NCI-H2196 treated with DMSO at 0.1 percent for 48 hours (cell line): Measurements from ENCODE around the gene TRAP1.

Experiments used
- DNase-seq: peaks from one replicate; lab custom pipeline; 2025; ENCODE audit not compliant: unreplicated experiment; lab: John Stamatoyannopoulos, UW

TRAP1 gene

DNA sequence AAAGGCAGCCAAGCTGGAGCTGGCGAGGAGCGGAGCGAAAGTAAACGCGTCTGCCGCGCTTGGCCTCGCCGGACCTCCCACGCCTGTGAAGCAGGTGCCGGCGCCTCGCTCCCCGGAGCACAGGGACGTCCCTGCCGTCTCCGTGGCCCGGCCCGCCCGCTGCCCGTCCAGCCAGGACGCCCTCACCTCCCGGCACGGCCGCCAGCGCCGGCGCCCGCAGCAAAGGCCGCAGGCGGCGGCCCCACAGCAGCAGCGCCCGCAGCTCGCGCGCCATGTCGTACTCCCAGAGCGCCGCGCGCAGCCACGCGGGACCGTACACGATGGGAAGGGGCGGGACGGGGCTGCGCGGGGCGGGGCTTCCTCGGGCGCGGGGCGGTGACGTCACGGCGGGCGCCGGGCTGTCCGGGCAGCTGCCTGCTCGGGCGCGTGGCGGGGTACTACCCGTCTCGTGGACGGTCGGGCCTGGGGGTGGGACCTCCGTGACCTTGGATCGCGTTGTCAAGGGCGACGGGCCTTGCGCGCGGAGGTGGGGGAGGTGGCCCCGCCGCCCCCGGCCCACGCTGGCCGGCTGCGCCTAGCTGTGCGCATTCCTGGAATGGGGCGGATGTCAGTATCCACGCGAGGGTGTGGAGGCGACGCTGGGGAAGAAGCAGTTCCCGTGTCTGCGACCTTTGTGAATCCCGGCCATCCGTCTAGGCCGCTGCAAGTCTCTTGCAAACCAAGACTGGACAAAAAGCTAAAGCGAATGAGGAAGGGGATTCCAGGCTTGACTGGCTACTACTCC is at the start of gene TRAP1:
Gene TRAP1 (minus strand): TSS at position 290 of the 784 bp plus-strand sequence. CDS start 16 bp downstream, at position 274.
- peak; percentile 53 for DNase-seq

DNA sequence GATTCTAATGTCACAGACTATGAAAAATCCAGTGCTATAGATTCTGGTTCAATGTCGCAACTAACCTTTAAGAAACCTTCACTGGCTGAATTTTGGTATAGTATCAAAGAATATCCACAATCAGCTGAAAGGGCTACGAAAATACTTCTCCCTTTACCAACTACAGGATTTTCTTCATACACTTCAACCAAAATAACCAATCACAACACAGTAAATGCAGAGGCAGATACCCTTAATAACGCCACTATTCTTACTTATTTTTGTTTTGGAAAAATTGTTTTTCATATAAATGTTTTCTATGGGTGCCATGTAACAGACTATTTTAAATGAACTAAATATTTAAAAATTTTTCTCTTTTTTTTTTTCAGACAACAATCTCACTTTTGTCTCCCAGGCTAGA is 48.9 kb upstream of the TRAP1 start:
- no peak for DNase-seq

DNA sequence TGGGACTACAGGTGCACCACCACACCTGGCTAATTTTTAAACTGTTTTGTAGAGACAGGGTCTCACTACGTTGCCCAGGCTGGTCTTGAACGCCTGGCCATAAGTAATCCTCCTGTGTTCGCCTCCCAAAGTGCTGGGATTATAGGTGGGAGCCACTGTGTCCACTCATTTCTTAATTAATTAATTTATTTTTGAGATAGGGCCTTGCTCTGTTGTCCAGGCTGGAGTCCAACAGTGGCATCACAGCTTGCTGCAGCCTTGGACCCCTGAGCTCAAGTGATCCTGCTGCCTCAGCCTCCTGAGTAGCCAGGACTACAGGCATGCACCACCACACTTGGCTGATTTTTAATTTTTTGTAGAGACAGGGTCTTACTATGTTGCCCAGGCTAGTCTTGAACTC is 47.1 kb upstream of the TRAP1 start:
- no peak for DNase-seq

DNA sequence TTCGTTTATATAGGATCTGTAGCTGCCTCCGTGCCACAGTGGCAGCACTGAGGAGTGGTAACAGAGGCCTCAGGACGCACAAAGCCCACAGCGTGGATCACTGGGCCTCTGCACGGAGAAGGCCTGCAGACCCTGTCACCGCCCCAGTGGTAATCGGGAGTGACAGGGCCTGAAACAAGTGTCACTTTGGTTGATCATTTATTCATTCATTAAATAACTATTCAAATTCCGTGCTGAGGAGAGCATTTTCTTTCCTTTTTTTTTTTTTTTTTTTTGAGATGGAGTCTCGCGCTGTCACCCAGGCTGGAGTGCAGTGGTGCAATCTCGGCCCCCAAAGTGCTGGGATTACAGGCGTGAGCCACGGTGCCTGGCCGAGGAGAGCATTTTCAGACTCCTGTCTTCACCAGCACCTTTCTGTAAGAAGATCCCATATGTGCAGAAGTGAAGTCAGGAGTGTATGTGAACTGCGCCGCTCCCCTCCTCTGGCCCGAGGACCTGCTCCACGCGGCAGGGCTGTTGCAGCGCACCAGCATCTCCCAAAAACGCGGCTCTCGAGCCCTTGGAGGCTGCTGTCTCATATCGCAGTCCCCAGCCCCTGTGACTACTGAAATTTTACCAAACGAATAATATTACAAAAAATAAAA is 44.9 kb upstream of the TRAP1 start:
- no peak for DNase-seq

DNA sequence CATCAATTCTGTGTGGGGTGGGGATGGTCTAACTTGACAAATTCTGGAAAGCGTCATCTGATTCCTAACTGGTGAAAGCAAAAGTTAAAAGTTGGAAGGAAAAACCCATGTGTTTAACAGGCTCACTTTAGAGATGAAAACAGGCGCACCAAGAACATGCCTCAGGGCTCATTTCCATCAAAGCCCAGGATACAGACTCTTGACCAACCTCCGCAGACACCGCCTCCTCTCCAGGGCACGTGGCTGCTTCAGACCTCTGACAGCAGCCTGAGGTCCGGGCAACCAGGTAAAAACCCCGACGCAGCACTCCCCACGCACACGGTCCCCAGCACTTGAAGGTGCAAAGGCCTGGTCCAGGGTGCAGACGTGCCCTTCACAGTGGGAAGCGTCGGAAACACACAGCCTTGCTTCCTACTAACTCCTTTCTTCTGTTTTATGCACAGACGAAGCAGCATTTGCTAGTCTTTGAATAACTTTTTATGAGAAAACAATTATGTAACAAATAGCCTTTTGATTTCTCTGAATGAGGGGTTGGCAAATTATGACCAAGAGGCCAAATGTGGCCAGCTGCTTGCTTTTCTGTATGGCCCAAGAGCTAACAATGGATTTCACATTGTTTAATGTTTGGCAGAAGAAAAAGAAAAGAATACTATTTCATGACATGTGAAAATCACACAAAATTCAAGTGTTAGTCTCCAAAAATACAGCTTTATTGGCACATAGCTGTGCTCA is 44.2 kb upstream of the TRAP1 start:
- no peak for DNase-seq

DNA sequence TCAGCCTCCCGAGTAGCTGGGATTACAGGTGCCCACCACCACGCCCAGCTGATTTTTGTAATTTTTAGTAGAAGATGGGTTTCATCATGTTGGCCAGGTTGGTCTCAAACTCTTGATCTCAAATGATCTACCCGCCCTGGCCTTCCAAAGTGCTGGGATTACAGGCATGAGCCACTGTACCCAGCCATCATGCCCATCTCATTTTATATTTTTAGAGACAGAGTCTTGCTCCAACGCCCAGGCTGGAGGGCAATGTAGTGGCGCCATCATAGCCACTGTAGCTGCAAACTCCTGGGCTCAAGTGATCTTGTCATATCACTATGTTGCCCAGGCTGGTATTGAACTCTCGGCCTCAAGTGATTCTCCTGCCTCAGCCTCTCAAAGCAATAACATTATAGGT is 43.2 kb upstream of the TRAP1 start:
- no peak for DNase-seq

DNA sequence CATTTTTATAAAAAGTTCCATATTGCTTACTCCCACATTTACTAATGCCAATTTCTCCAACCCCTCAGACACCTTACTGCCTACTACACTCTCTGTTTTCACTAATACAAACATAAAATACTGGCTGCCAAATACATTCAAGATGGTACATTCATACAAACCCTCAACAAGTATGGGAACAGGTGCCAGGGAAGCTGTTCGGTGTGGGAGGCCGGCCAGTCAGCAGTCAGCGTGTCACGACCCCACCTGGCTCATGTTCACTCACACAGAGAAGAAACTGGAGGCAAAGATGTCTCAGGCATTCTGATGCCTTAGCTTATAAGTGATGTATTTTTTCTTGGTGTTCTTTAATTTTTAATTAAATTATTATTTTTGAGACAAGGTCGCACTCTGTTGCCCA is 42.4 kb upstream of the TRAP1 start:
- DNase-seq: peak; percentile 9

DNA sequence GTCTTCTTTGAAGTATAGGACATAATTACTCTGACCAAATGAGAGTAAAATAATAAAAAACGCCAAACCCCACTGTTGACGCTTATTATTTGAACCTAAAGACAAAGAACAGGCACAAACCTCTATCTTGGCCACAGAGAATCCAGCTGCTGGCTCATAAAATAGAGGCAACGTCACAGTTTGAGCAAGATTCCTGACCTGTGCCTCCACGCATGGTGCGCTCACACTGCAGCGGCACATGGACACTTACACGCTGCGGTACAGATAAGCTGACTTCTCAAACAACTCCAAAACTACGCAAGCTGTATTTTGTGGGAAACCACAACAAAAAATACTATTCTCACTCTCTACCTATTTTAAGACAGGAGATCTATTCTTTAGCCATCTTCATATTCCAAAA is 38.8 kb upstream of the TRAP1 start:
- no peak for DNase-seq

DNA sequence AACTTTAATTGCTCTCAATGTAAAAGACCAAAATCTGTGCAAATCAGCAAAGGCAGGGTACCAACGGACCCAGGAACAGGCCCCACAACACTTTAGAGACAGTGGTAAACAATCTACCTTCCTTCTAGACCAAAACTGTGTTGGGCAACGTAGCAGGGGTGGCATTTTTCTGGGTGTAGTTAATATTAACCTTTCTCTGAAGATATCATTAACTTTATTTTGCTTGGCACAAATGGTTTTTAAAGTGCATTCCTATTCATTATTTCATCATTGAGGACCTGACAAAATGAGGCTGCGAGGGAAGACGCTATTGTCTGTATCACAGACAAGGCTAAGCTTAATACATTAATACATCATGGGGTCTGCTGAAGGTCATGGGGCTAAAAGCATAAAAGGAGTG is 37.9 kb upstream of the TRAP1 start:
- no peak for DNase-seq

DNA sequence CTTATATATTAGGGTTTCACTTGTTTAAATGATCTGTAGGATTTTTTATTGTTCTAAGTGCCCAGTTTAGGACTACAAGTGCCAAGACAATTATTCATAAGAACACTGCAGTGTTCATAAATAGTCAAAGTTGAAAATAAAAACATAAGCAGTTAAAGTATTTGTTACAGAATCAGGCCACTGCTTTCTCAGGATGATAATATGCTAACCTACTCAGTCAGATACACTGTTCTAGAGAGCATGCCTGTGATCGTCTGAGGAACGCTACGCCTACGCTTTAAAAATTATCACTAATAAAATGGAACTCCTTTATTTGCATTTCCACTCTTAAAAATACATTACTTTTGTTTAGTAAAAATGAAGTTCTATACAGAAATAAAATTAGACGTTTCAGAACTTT is 37.4 kb upstream of the TRAP1 start:
- no peak for DNase-seq

DNA sequence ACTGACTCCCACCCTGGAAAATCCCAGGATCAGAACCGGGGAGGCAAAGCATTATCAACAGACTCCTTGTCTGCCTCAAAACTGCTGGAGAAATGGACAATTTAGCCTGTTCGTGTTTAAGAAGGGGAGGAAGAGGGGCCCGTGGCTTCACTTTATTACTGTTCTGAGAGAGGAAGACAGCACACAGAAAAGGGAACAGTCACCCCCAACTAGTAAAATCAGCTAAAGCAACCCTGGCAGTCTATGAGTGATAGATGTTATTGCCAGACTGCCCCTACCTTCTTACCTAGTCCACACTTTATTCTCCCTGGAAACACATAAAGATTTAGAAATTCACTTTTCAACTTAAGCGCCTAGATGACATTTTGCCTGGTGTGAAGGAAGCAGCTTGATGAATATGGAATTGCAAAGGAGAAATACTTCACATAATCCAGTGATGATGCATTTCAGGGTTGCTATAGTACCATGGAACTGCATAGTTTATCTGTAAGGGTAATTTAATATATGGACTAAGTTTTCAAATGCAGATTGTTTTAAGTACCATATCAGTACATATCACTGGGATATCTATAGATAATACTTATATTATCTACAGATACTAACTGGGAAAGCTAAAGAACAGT is 36.9 kb upstream of the TRAP1 start:
- no peak for DNase-seq

DNA sequence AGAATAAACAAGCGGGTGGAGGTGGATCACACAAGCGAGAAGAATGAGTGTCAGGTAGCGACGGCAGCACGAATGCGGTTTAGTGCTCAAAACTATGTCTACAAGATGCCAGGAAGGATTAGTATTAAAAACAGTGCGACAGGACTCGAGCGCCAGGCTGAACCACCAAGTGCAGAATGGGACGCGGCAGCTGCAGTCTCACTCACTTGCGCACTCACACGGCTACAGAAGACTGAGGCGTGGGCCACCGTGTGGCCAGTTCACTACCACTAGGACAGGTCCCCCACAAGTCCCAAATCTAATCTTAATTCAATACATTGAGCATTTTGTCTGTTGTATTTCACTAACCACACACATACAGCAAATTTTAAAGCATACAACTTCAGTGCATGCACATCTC is 35.7 kb upstream of the TRAP1 start:
- DNase-seq: no peak

DNA sequence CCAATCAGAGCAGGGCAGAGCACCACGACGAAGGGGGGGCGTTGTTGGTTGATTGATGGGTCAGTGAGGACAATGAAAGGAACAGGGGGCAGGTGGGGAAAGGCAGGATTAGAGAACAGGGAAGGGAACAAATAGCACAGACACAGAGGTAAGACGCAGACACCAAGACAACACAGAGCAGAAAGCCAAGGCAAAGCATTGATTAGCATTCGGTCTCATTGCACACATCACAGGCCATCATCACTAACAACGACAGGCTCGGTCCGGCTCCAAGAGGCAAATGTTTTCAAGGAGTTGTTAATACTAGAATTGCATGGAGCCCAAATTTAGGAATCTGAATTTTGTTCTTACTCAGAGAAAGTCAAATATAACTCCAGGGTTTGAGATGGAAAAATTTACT is 34.6 kb upstream of the TRAP1 start:
- DNase-seq: no peak

DNA sequence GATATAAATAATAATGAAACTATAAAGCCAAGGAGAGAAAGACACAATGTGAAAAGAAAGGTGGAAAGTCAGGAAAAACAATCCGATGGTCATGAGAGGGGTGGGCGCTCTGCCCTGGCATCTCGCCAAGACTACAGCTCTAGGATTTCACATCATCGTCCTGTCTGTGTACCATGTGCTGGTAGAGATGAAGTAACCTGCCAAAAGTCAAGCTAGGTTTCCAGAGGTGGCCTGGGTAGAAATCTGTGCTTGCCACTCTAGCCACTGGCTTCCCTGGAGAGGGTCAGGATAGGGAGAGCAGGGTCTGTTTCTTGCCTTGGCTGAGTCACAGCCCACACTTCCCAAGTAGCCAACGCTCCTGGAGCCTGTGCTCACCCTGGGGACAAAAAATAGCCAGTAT is 31.0 kb upstream of the TRAP1 start:
- DNase-seq: no peak

DNA sequence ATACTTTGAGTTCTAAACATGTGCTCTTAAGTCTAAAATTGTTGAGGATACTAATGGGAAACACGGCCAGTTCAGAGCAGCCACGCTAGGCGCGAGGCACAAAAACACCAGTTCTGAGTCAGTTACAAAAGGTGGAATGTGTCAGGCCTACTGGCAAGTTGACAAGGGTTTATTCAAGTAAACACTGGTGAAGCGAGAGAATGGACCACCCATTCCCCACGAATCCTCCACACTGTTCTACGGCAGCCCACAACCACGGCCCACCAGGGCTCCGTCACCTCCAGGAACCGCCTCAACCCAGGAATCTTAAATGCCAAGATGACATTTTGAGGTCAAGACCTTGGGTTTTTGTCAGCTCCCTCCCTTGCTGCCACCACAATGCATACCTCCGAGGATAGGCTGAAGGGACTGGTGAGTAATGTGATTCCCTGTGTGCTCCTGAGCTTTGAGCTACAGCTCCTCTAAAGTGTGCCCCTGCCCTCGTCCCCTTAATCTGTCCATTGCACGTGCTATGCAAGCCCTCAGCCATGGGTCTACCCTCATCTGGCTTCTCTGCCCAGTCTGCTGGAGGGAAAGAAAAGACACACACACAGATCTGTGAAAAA is 28.5 kb upstream of the TRAP1 start:
- no peak for DNase-seq

DNA sequence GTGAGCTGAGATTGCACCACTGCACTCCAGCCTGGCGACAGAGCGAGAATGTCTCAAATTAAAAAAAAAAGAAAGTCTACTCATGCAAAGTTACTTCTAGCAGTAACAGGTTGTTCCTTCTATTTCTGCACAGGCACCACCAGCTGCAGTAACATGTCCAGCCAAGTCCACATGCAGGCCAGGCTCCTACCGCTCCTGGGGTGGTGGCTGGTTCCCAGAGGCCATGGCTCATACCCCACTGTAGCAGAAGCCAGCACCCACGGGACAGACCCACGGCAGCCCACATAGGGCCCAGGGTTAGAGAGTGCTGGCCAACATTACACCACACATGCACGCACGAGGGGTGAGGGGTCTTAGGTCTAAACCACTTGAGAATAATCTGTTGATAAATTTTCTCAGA is 26.7 kb upstream of the TRAP1 start:
- DNase-seq: no peak

DNA sequence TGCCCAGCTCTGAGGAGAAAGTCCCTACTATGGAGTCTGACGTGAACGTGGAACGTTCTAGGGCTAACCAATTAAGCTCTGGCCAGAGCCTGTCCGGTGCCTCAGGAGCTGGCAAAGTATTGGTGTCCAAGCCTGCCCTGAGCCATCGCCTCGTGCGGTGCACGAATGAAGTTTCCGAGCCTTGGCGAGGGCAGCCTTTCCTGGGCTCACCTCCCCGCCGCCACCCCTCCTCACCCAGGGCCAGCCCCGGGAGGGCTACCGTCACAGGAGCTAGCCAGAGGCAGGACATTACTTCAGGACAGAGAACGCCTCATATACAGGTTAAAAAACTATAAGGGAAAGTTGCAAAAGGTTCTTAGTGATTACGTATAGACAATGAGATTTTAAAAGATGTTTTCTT is 23.6 kb upstream of the TRAP1 start:
- DNase-seq: no peak

DNA sequence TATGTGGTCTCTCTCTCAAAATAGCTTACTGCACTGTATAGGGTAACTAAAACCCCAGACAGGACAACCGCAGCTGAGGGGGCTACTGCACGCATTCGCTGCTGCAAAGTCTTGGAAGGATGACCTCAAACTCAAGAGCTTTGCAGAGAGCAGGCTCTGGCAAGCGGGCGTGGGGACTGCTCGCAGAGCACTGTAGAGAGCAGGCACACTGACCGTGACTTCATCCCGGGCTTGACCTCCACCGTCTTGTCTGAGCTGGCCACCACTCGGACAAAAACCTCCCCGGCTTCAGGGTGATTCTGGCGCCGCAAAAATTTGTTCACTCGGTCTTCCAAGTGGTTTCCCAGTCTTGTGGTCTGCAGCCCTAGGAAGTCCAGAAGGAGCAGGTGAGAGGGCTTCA is 22.9 kb upstream of the TRAP1 start:
- DNase-seq: no peak

DNA sequence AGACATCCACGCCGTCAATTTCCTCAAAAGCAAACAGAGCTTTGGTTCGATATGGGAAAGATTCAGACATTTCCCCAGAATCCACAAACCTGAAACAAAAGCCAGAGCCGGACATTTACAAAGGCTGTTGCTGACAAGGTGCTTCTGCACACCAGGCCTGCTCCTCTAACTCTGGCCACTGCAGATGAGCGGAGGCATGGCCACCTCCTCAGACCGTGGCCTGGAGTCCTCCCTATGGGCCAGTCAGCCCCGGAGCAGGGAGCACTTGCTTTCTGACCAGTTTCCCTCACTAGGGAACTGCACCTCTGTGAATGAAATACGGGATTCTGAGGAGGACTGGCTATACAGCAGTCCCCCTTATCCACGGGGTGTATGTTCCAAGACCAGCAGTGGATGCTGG is 22.3 kb upstream of the TRAP1 start:
- DNase-seq: no peak

DNA sequence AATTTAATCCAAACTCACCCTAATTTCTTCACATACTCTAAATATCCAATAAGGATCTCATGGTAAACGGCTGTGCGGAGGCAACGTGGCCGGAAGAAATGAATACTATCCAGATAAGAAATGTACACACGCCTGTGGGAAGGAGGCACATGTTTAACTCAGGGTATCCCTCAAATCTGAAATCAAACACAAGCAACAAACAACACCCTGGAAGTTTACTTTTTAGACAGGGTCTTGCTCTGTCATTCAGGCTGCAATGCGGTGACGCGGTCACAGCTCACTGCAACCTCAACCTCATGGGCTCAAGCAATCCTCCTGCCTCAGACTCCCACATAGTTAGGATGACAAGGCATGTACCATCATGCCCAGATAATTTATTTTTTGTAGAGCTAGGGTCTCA is 21.2 kb upstream of the TRAP1 start:
- no peak for DNase-seq

DNA sequence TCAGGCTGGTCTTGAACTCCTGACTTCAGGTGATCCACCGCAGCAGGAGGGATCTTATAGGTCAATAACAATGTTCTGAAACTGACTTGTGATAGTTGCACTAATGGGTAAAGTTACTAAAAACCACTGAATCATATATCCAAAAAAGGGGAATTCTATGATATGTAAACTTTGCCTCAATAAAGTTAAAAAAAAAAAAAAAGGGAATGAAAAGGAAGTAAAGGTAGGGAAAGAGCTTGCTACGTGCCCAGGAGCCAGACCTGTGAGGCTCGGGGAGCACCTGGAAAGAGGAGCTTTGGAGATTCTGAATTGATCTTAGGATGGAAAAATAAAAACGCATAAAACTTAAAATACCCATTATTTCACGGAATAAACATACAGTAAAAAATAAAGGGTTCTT is 20.8 kb upstream of the TRAP1 start:
- no peak for DNase-seq
